ENCODE measurements around the gene MDK.

The MDK gene

GRCh38 chr11:46381048-46381818 lies at the start of gene MDK:
Gene MDK, plus strand, starts transcription at chr11:46381669. Its CDS starts 389 bp downstream, at chr11:46382058.
- no peak for DNase-seq

DNA sequence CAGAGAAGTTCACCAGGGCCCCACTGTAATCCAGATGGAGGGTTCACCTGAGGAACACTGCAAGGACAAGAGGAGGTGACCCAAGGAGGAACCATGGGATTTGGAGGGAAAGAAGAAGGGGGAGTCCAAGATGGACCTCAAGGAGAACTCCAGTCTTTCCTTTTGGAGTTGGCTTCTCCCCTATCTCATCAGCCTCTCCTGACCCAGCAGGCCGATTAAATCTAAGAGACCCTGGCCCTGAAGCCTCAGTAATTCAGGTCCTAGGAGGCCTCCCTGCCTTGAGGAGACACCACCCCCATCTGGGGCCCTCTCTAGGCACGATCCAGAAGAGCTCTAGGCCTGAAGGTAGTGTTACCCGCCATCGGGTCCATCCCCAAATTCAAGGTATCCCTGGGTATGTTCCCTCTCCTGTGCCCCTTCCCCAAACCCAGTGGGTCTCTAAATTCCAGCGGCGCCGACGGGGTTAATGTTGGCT lies 49.3 kb upstream of the MDK start:
- no peak for DNase-seq

- DNase-seq: no peak
Measured at GRCh38 chr11:46332568-46333393, 48.7 kb upstream of the MDK start.

- DNase-seq: no peak
Measured at GRCh38 chr11:46333394-46333947, 48.0 kb upstream of the MDK start.

GRCh38 chr11:46334211-46334610 lies 47.3 kb upstream of the MDK start:
- DNase-seq: no peak

DNA sequence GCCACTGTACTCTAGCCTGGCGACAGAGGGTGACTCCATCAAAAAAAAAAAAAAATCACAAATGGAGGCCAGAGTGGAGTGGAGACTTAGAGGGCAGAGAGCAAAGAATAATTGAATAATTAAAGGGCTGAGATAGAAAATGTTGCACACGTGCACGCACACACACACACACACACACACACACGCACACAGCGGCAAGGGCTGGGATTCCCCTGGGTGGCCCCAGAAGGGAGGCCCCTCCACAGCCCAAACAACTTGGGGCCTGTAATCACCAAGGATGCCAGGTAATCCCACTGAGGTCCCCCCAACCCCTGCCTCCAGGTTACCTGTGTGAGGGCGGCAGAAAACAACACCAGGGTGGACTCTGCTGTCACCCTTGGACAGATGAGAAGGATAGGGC lies 46.2 kb upstream of the MDK start:
- no peak for DNase-seq

GRCh38 chr11:46335890-46336562 lies 45.4 kb upstream of the MDK start:
- DNase-seq: no peak

DNA sequence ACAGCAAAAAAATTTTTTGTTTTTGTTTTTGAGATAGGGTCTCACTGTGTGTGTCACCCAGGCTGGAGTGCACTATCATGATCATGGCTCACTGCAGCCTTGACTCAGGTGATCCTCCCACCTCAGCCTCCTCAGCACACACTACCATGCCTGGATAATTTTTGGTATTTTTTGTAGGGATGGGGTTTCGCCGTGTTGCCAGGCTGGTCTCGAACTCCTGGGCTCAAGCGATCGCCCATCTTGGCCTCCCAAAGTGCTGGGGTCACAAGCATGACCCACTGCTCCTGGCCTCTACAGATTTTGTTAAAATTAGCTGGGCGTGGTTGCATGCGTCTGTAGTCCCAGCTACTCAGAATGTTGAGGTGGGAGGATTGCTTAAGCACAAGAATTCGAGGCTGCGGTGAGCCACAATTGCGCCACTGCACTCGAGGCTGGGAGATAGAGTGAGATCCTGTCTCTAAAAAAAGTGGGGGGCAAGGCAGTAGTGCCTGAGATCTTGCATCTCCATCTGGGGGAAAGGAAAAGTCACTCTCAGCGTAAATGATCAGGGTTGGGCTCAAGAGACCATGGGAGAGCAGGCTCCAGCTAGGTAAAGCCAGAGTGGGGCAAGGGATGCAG lies 44.8 kb upstream of the MDK start:
- DNase-seq: no peak

- DNase-seq: no peak
Measured at GRCh38 chr11:46337626-46338345, 43.7 kb upstream of the MDK start.

DNA sequence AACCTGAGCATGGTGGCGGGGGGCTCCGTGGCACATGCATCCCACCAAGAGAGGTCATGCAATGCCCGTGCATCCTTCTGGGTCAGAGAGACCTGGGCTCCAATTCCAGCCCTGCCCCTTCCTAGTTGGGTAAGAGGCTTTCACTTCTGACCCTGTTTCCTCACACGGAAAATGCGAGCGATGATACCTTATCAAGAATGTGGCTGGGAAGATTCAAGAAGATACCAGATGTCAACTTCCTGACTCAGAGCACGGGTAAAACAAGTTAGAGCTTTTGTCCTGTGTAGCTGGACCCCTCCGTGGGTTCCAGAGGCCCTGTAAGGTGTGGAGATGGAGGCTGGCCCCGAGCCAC lies 42.9 kb upstream of the MDK start:
- DNase-seq: no peak

GRCh38 chr11:46338988-46339666 lies 42.3 kb upstream of the MDK start:
- peak; percentile 92 for DNase-seq

DNA sequence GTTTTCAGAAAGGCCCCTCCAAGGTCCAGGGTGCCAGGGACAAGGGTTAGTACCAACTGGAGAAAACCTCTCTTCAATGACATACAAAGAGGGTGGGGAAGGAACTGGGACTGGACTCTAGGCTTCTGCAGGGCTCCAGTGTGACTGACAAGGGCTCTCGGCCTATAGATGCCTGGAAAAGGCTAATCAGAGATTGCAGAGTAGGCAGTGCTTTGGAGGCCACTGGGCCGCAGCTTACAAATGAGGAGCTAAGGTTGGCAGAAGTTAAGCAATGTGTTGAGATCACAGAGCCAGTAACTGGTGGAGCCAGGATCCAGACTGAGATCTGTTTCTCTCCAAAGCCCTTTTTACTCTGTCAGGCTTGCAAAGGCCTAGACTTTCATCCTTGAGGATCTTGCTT lies 41.7 kb upstream of the MDK start:
- no peak for DNase-seq

DNA sequence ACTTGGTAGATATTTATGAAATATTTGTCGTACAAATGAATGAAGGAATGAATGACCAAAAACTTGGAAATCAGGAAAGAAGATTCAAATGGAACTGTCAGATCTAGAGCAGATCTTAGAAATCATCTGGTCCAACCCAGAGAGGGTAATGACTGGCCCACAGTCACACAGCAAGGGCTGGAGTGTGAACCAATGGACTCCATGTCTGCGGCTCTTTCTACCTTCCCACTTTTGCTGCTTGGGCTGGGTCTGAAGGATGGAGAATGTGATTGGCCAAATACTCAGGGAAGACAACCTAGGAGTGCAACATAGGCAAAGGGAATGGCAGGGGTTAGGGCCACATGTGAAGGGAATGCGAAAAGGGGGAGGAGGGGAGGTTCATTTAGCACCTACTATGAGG lies 40.0 kb upstream of the MDK start:
- DNase-seq: no peak

DNA sequence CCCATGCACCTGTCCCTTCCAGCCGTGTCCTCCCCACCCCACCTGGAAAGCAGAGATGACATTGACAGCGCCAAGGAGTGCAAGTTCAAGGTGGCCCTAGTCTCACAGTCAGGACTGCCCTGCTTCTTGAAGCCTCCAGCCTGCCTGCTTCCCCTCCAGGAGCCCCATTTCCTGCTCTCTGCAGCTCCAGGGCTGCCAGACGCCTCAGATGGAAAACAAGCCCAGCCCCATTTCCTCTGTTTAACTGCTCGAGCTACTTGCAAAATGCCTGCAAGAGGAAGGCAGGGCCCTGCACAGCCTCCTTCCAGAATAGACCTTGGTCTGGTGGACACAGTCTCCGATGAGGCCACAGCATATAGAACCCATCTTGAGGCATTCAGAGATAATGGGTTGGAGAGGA lies 39.2 kb upstream of the MDK start:
- DNase-seq: no peak

DNA sequence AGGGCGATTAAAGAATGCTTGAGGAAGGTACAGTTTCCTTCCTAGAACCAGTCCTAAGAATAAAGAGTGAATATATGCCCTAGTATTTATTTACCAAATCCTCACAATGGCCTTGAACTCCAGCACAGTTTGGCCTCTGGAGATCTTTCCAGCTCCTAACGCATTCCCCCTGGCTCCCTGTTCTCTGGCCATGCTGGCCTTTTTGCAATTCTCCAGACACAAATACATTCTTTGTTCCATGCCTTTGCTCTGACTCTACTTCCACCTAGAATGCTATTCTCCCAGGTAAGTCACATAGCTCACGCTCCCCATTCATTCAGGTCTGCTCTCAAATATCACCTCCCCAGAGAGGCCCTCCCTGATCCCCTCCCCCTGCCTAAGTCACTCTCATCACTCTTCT lies 37.9 kb upstream of the MDK start:
- DNase-seq: no peak

GRCh38 chr11:46345131-46345597 lies 36.3 kb upstream of the MDK start:
- no peak for DNase-seq

DNA sequence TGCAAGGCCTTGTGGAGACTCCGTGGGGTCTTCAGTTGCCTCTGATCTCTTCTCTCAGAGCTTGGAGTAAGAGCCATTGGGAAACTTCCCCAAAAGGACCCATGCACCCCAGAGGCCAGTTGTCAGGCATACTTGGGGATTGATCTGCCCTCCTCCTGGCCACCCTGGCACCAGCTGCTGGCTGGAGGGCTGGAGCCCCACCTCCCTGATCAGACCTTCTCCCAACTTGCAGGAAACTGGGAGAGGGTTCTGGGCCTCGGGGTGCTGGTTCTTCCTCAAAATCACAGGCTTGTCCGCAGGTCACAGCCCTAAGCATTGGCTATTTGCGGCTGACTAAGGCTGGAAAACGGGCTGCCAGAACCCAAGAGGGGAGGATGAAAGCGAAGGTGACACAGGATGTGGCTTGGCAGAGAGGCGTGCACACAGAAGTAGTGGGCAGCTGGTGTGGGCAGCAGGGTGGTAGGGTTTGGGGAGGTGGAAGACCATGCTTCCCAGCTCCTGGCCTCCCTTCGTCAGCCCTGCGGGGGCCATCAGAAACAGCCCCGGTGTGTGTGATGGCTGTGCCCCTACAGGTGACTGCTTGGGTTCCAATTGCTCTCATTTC lies 35.5 kb upstream of the MDK start:
- DNase-seq: no peak

DNA sequence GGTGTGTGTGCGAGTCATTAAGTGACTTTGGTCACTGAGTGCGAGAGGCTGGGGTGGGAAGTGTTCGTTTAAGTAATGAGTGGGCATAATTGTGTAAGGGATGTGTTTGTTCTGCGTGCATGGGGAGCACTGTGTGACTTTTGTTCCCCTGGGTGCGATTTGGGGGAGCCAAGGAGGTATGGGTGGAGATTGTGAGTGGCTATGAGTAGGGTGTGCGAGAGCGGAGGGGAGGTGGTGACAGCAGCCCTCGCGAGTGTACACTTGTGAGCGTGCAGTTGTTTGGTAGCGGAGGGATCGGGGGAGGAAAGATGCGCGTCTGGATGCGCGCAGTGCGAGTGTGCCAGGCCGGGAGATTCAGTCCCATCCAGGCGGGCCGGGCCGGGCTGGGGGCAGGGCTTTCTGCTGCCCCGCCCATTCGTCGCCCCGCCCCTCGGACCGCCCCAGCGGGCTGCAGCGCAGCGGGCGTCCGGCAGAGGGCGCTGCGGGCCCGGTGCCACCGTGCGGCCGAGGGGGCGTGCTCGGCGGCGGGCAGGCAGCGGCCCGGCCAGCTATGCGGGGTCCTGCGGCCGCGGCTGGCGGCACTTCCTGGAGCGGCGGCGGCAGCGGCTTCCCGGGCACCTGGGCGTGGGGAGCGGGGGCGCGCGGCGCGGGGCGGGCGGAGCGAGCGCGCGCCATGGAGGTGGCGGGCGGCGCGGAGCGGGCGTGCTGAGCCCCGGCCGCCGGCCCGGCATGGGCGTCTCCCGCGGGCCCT lies 34.4 kb upstream of the MDK start, which contains the start of gene DGKZ:
DGKZ (plus strand) TSS at position 578 of the 751 bp plus-strand sequence. CDS start 197 bp downstream, outside the sequence.
- no peak for DNase-seq

- DNase-seq: no peak
Measured at GRCh38 chr11:46347637-46348311, 33.7 kb upstream of the MDK start.
